ENCODE data around the gene APOH. TPM values are rescaled to one million over a fixed set of nuclear protein-coding genes. Genes with fewer than 3 reads are reported as not detected.

The APOH gene
- polyA plus RNA-seq, 1 donor (not counting 4 experiments of a cell fraction or from before 2014, with no cell fraction given), result not detected

GRCh38 chr17:66260275-66260674, 31.1 kb upstream of the APOH start:
- no peak for DNase-seq (ENCODE audit: low read depth, low spot score)
- dilution Hi-C loops (cut with MboI; ENCODE audit: extremely low pct_ligation_motif_present, low sequenced_read_pairs), result no loop called here

GRCh38 chr17:66255527-66255971, 26.3 kb upstream of the APOH start:
- TF ChIP-seq, protein P1, sequence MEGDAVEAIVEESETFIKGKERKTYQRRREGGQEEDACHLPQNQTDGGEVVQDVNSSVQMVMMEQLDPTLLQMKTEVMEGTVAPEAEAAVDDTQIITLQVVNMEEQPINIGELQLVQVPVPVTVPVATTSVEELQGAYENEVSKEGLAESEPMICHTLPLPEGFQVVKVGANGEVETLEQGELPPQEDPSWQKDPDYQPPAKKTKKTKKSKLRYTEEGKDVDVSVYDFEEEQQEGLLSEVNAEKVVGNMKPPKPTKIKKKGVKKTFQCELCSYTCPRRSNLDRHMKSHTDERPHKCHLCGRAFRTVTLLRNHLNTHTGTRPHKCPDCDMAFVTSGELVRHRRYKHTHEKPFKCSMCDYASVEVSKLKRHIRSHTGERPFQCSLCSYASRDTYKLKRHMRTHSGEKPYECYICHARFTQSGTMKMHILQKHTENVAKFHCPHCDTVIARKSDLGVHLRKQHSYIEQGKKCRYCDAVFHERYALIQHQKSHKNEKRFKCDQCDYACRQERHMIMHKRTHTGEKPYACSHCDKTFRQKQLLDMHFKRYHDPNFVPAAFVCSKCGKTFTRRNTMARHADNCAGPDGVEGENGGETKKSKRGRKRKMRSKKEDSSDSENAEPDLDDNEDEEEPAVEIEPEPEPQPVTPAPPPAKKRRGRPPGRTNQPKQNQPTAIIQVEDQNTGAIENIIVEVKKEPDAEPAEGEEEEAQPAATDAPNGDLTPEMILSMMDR (optimal IDR thresholded peaks at IDR 0.05 in 1 of 3, IDR thresholded peaks at IDR 0.05 in 1 of 3, conservative IDR thresholded peaks at IDR 0.05 in 1 of 3; ENCODE audit: extremely low read depth in 1 of 3, insufficient read depth in 2 of 3, low read length in 3 of 3), result no peak
- TF ChIP-seq EZH2 (IDR thresholded peaks at IDR 0.05; ENCODE audit: low read length), result no peak
- no peak for DNase-seq (ENCODE audit: low read depth, low spot score)

More at GRCh38 chr17:66260275-66260674, 31.1 kb upstream of the APOH start:
- Histone ChIP-seq H3K4me1 (ENCODE audit: control insufficient read depth, extremely low read depth, insufficient read depth, low read length) (no peaks in the 10 kb centered on the region), H3K79me2 (ENCODE audit: control insufficient read depth, insufficient read depth, low read length) (no peaks in the 10 kb centered on the region), H3K9me1 (ENCODE audit: control insufficient read depth, extremely low read depth, insufficient read depth, low read length) (no peaks in the 10 kb centered on the region), H3K27me3 (ENCODE audit: control insufficient read depth, extremely low read depth, insufficient read depth, low read length) (peaks cover 4% of the 10 kb centered on the region), H3K27ac (ENCODE audit: control insufficient read depth, insufficient read depth, low read length) (no peak overlapping the region), H2AFZ (ENCODE audit: control insufficient read depth, low read length) (no peak overlapping the region), H3K4me2 (ENCODE audit: control insufficient read depth, extremely low read depth, insufficient read depth, low read depth, low read length) (no peak overlapping the region), H3K4me3 (ENCODE audit: control insufficient read depth in 2 of 3, extremely low read depth in 1 of 3, insufficient read depth in 2 of 3, low read depth in 1 of 3, low read length in 3 of 3) (no peak overlapping the region), H3K9ac (ENCODE audit: control insufficient read depth, extremely low read depth, insufficient read depth, low read length) (no peak overlapping the region), H3K9me3 (ENCODE audit: control insufficient read depth, low read depth, low read length) (no peaks in the 10 kb centered on the region), H4K20me1 (ENCODE audit: control insufficient read depth, extremely low read depth, insufficient read depth, low read length) (no peaks in the 10 kb centered on the region), H3K36me3 (ENCODE audit: control insufficient read depth in 2 of 2, extremely low read depth in 1 of 2, insufficient read depth in 2 of 2, low read length in 2 of 2) (no peaks in the 10 kb centered on the region)
- no peak for FAIRE-seq
- no peak for TF ChIP-seq EZH2 (IDR thresholded peaks at IDR 0.05; ENCODE audit: low read length)
- TF ChIP-seq, protein P1 (optimal IDR thresholded peaks at IDR 0.05 in 1 of 3, IDR thresholded peaks at IDR 0.05 in 1 of 3, conservative IDR thresholded peaks at IDR 0.05 in 1 of 3; ENCODE audit: extremely low read depth in 1 of 3, insufficient read depth in 2 of 3, low read length in 3 of 3), result no peak

More at GRCh38 chr17:66255527-66255971, 26.3 kb upstream of the APOH start:
- FAIRE-seq, result no peak
- H4K20me1 ChIP-seq (ENCODE audit: control insufficient read depth, extremely low read depth, insufficient read depth, low read length), result no peaks in the 10 kb centered on the region
- H3K4me3 ChIP-seq (ENCODE audit: control insufficient read depth in 2 of 3, extremely low read depth in 1 of 3, insufficient read depth in 2 of 3, low read depth in 1 of 3, low read length in 3 of 3), result no peak overlapping the region
- no peaks in the 10 kb centered on the region for H3K27me3 ChIP-seq (ENCODE audit: control insufficient read depth, extremely low read depth, insufficient read depth, low read length)
- dilution Hi-C loops (cut with MboI; ENCODE audit: extremely low pct_ligation_motif_present, low sequenced_read_pairs), result no loop called here
- no peak overlapping the region for H2AFZ ChIP-seq (ENCODE audit: control insufficient read depth, low read length)
- no peak overlapping the region for H3K27ac ChIP-seq (ENCODE audit: control insufficient read depth, insufficient read depth, low read length)
- no peaks in the 10 kb centered on the region for H3K4me1 ChIP-seq (ENCODE audit: control insufficient read depth, extremely low read depth, insufficient read depth, low read length)
- H3K36me3 ChIP-seq (ENCODE audit: control insufficient read depth in 2 of 2, extremely low read depth in 1 of 2, insufficient read depth in 2 of 2, low read length in 2 of 2), result no peaks in the 10 kb centered on the region
- H3K9me3 ChIP-seq (ENCODE audit: control insufficient read depth, low read depth, low read length), result no peaks in the 10 kb centered on the region
- H3K9me1 ChIP-seq (ENCODE audit: control insufficient read depth, extremely low read depth, insufficient read depth, low read length), result no peaks in the 10 kb centered on the region
- H3K9ac ChIP-seq (ENCODE audit: control insufficient read depth, extremely low read depth, insufficient read depth, low read length), result no peak overlapping the region
- no peaks in the 10 kb centered on the region for H3K79me2 ChIP-seq (ENCODE audit: control insufficient read depth, insufficient read depth, low read length)
- H3K4me2 ChIP-seq (ENCODE audit: control insufficient read depth, extremely low read depth, insufficient read depth, low read depth, low read length), result no peak overlapping the region

Measured in keratinocyte (primary cell).